GM12873 (cell line): ENCODE data around the gene ZNF319.

Experiments used
- TF ChIP-seq, protein P1 (sequence below): IDR thresholded peaks from 2 replicates; pipeline ENCODE4 v1.5.1; 2012; ENCODE audit warnings: low read depth, mild to moderate bottlenecking, moderate library complexity, low read length, control low read depth; ENCODE audit not compliant: insufficient read depth; ENCODE audit errors: missing control alignments

The ZNF319 gene

GRCh38 chr16:57964157-57964700 lies 36.2 kb downstream of the ZNF319 start:
- TF ChIP-seq, protein P1, sequence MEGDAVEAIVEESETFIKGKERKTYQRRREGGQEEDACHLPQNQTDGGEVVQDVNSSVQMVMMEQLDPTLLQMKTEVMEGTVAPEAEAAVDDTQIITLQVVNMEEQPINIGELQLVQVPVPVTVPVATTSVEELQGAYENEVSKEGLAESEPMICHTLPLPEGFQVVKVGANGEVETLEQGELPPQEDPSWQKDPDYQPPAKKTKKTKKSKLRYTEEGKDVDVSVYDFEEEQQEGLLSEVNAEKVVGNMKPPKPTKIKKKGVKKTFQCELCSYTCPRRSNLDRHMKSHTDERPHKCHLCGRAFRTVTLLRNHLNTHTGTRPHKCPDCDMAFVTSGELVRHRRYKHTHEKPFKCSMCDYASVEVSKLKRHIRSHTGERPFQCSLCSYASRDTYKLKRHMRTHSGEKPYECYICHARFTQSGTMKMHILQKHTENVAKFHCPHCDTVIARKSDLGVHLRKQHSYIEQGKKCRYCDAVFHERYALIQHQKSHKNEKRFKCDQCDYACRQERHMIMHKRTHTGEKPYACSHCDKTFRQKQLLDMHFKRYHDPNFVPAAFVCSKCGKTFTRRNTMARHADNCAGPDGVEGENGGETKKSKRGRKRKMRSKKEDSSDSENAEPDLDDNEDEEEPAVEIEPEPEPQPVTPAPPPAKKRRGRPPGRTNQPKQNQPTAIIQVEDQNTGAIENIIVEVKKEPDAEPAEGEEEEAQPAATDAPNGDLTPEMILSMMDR, result no peak

DNA sequence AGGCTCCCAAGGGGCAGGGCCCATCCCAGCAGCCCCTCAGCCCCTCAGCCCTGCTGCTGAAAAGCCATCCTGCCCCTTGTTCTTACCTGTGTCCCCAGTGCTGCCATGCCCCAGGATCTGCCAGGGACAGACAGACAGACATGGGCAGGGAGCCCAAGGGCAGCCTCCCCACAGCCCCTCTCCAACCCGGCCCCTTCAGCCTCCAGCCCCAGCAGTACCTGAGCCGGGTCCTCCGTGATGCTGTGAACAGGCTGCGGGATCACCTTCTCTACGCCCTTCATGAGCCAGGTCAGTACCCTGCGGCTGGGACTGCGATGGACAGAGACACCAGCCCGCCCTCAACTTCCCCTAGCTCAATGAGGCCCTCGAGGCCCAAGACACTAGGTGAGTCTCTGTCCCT lies 37.7 kb downstream of the ZNF319 start:
- TF ChIP-seq, protein P1, result no peak

DNA sequence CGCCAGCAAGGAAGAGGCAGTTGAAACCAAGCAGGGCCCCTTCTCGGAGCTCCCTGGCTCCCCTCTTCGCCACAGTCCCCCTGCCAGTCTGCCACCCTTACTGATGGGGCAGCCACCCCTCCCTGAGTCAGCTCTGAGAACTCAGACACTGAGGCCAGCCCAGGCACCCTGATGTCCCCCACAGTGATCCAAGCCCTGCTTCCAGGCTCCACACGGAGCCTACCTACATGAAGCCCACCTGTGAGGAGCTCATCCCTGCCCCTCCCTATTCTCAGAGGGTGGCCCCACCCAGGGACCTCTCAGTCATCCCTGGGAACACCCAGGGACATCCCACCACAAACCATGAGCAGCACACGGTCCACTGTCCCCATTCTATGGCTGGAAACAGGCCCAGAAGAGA lies 38.4 kb downstream of the ZNF319 start:
- TF ChIP-seq, protein P1, result no peak

- TF ChIP-seq, protein P1, result no peak
Observed at GRCh38 chr16:57961538-57961937, 38.9 kb downstream of the ZNF319 start.

DNA sequence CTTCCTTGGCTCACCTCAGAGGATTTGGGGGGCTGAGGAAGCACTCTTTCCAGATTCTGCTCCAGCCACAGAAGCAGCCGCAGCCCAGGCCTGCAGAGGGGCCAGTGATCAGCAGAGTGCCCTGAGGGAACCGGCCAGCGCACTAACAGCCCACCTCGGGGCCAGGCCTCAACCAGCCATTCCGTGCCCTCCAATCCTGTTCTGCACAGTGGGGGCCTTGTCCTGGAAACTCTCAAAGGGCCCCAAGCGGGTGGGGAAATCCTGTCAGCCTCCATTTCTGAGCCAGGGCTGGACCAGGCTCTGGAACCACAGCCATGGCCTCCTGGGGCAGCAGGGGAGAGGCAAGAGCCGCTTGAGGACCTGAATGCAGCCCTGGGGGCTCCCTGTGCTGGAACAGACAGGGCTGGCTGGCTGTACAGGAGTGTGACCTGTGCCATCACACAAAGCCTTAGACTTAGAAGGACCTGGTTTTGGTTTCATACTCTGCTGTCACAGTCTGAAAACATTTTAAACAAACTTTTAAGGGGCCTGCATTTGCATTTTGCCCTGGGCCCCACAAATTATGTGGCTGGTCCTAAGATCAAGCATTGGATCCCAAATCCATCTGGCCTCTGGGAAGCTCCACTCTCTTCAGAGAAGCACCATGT lies 39.5 kb downstream of the ZNF319 start:
- TF ChIP-seq, protein P1, result no peak

DNA sequence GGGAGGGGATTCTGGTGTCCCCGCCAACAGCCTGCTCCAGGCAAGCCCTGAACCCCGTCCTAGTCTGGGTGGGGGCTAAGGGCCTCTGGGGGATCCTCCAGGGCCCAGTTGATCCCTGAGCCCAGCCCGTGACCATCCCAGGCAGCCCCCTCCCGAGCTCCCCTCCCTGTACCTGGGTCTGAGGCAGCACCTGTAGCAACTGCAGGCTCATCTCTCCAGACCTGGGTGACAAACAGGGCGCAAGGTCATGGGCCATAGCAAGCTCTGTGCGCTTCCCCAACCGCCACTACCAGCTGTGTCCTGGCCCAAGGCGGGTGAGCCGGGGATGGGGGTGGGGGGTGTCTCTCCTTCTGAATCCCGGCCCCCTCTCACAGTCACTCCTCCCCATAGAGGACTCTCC lies 40.2 kb downstream of the ZNF319 start:
- TF ChIP-seq, protein P1, result no peak

DNA sequence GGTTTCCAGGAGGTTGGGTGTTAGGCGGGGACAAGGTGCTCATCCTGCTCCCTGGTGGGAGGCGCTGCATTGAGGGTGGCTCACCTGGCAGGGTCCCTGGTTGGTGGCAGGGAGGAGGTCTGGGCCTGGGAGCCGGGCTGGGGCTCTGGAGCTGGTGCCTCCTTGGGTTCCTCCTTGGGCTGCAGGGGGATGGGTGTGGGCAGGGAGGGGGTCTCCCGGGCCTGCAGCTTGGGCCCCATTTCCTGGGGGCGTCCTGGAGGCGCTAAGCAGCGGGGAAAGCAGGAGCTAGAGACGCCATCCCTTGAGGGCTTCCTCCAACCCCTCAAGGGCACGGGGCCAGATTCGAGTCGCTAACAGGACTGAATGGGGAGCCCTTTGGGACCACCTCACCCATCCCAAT lies 40.7 kb downstream of the ZNF319 start:
- TF ChIP-seq, protein P1, result no peak
